Uterus (tissue), 4 donors: ENCODE measurements around the gene COL18A1. TPM values are rescaled to one million over a fixed set of nuclear protein-coding genes. Genes with fewer than 3 reads are reported as not detected.

Experiments
- DNase-seq, 2 donors: peaks; one replicate each; pipeline ENCODE4 v3.0.0-alpha.2; 2019 to 2020
- H3K27ac ChIP-seq, 2 donors: fragments of 200-600 bp; sonication (generic); 1 replicate in 1 of 2; 2 replicates in 1 of 2; pipeline ENCODE4 v1.5.1; 2016 to 2018
- H3K27me3 ChIP-seq, 2 donors: fragments of 200-600 bp; sonication (generic); one replicate each; pipeline ENCODE4 v1.5.1; 2018 to 2019; ENCODE audit warnings: control low read depth in 1 of 2
- H3K36me3 ChIP-seq, 2 donors: fragments of 200-600 bp; sonication (generic); one replicate each; pipeline ENCODE4 v1.5.1; 2019; ENCODE audit warnings: control low read depth in 1 of 2
- H3K4me1 ChIP-seq, 2 donors: fragments of 200-600 bp; sonication (generic); one replicate each; pipeline ENCODE4 v1.5.1; 2018 to 2019; ENCODE audit warnings: control low read depth in 1 of 2
- H3K4me3 ChIP-seq, 2 donors: fragments of 200-600 bp; sonication (generic); 1 replicate in 1 of 2; 2 replicates in 1 of 2; pipeline ENCODE4 v1.5.1; 2018 to 2019; ENCODE audit warnings: mild to moderate bottlenecking in 1 of 2
- H3K9me3 ChIP-seq, 2 donors: fragments of 200-600 bp; sonication (generic); one replicate each; pipeline ENCODE4 v1.5.1; 2019; ENCODE audit warnings: control low read depth in 1 of 2
- CTCF ChIP-seq, 4 experiments: fragments of 200-600 bp in 2 of 4; fragments of 450-650 bp in 2 of 4; sonication (generic) in 2 of 4; IDR thresholded peaks; one replicate each; pipeline ENCODE4 v1.5.1; 2016 to 2019; ENCODE audit warnings: antibody characterized with exemption in 4 of 4, mild to moderate bottlenecking in 2 of 4, moderate library complexity in 1 of 4
- POLR2A ChIP-seq, 2 donors: fragments of 450-650 bp; IDR thresholded peaks; one replicate each; pipeline ENCODE4 v1.6.1; 2016; ENCODE audit warnings: antibody characterized with exemption in 2 of 2, mild to moderate bottlenecking in 1 of 2, moderate library complexity in 1 of 2
- intact Hi-C: fragments of 100-400 bp; cut with DNase I; formaldehyde crosslinking; loops from one replicate; pipeline ENCODE4 v1.15.1; 2023; ENCODE audit warnings: low total_unique reads
- total RNA-seq, 4 donors: library from RNA; depleted of rRNA in 3 of 4; stranded (reverse); fragments of >200 nt in 3 of 4; gene quantifications; one replicate each; pipeline versions ENCODE4 v1.1.0 to v1.2.4, GENCODE V29; 2014 to 2023
- donor health status: DM: yes; HTN: yes; CAD: no.

The COL18A1 gene
- total RNA-seq, 4 donors from 2014 or later: 73.0 to 223 (median 152) TPM

DNA sequence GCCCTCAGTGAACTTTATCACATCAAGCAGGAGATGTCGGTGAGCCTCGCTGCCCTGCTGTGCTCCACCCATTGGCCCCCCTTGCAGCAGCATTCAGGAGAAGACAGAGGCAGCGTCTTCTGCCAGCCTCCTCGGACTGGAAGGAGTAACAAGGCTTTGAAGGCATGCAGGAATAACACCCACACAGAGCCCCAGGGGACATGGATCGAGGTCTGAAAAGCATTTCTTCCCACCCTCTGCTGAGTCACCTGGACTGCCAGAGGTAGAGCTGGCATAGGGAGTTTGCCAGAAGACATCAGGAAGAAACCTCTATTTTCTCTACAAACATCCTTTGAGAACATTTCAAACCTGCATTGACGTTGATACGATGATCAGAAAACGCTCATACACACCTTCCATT is 42.9 kb downstream of the COL18A1 start:
- H3K4me3 ChIP-seq: no peak overlapping the region
- intact Hi-C loops: no loop called here
- peaks cover 0 to 6% of the 10 kb centered on the region in 2 donors for H3K9me3 ChIP-seq
- H3K27me3 ChIP-seq: no peaks in the 10 kb centered on the region
- no peak for DNase-seq
- H3K4me1 ChIP-seq: no peaks in the 10 kb centered on the region
- no peak overlapping the region for H3K27ac ChIP-seq
- TF ChIP-seq CTCF (IDR thresholded peaks at IDR 0.05): no peak
- TF ChIP-seq POLR2A (IDR thresholded peaks at IDR 0.05): no peak
- no peaks in the 10 kb centered on the region for H3K36me3 ChIP-seq

GRCh38 chr21:45448283-45448809 is 43.4 kb downstream of the COL18A1 start:
- Histone ChIP-seq H3K27me3 (no peaks in the 10 kb centered on the region), H3K36me3 (no peaks in the 10 kb centered on the region), H3K9me3 (peaks cover 0 to 6% of the 10 kb centered on the region in 2 donors), H3K4me3 (no peak overlapping the region), H3K27ac (no peak overlapping the region), H3K4me1 (no peaks in the 10 kb centered on the region)
- TF ChIP-seq CTCF (IDR thresholded peaks at IDR 0.05) (no peak), POLR2A (IDR thresholded peaks at IDR 0.05) (no peak)
- no peak for DNase-seq
- intact Hi-C loops: no loop called here

DNA sequence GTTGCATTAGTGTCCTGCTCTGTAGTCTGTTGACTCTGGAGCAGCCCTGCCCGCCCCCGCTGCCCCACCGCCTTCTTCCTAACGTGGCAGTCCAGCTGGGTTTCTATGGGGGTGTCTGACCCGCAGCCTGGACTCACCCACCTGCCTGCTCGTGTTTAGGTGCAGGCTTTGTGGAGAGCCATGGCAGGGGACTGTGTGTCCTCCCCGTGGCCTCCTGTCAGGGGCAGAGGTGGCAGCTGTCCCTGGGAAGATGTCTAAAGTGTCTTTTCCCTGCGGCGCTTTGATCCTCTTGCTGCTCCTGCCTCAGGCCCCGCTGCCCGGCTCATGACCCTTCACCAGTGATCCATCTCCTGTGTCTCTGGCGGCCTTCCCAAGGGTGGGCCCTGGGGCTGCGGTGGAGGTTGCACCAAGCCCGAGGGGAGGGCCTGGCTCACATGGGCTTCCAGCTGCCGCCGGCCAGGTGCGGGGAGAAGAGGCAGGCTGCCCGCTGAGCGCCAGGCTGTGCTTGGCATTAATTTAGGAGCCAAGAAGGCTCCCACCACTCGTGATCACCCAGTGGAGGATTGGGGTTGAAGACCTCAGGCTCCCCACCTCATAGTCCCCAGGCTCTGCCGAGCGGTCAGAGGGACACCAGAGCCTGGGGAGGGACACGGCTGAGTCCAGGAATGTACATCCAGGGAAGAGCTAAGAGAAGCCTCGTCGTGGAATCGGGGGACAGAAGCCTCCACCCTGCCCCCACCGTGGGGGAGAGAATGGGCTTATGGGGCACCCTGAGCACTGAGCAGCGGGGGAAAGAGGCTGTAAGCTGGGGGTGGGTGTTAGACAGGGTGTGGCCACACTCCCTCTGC is 44.1 kb downstream of the COL18A1 start:
- no peaks in the 10 kb centered on the region for H3K4me1 ChIP-seq
- H3K27me3 ChIP-seq: no peaks in the 10 kb centered on the region
- no peak overlapping the region for H3K4me3 ChIP-seq
- intact Hi-C loops: no loop called here
- peaks cover 0 to 6% of the 10 kb centered on the region in 2 donors for H3K9me3 ChIP-seq
- no peak for TF ChIP-seq CTCF (IDR thresholded peaks at IDR 0.05)
- no peak for TF ChIP-seq POLR2A (IDR thresholded peaks at IDR 0.05)
- no peak for DNase-seq
- H3K36me3 ChIP-seq: no peaks in the 10 kb centered on the region
- no peak overlapping the region for H3K27ac ChIP-seq

DNA sequence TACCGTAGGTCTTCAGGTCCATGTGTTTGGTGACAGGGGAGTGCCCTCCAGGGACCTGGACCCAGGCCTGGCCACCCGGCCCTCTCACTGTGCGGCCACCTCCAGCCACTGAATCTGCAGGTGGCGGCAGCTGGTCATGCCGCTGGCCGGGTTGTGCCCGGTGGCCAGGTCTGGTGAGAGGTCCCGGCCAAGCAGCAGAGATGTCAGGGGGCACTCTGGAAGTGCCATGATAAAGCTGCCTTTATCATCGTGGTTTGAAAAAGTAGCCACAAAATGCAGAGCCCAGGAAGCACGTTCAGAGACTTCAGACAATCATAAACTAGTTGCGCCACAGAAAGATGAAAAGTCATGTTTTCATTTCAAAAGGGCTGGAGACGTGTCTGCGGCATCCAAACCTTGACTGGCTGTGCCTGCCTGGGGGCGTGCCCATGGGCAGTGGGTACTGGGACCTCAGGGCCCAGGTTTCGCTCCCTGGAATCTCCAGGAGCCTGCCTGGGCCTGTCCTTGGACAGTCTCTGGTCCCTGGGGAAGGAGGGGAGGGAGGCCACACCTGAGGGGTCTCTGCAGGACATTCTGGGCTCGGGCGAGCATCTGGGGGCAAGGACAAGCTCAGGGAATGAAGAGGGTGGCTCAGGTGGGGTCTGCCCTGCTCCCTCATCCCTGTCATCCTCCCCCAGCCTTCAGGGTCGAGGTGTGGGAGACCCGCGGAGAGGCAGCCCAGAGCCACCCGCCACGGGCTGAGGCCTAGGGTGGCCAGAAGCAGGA is 44.9 kb downstream of the COL18A1 start:
- Histone ChIP-seq H3K9me3 (peaks cover 0 to 6% of the 10 kb centered on the region in 2 donors), H3K27me3 (no peaks in the 10 kb centered on the region), H3K4me1 (peaks cover 0 to 8% of the 10 kb centered on the region in 2 donors), H3K27ac (no peak overlapping the region), H3K36me3 (no peaks in the 10 kb centered on the region), H3K4me3 (no peak overlapping the region)
- no peak for DNase-seq
- TF ChIP-seq POLR2A (IDR thresholded peaks at IDR 0.05) (no peak), CTCF (IDR thresholded peaks at IDR 0.05) (no peak)
- intact Hi-C loops: no loop called here
